Activated CD8-positive, alpha-beta memory T cell treated with anti-CD3 and anti-CD28 coated beads, Interleukin-2, amount 10 ng/mL, durations not matched to agents 7 days and 5 days (primary cell): ENCODE data around the gene MYO15B. TPM values are rescaled to one million over a fixed set of nuclear protein-coding genes. Genes with fewer than 3 reads are reported as not detected.

ENCODE experiments used
- ATAC-seq: fragments of 150-1000 bp; cut with Tn5 transposase; one replicate; pipeline ENCODE4 v1.10.0; 2021; ENCODE audit warnings: moderate library complexity
- CTCF ChIA-PET: fragments of 350-600 bp; sonication (Branson Sonifier 250); formaldehyde crosslinking; loops from one replicate; lab custom pipeline; 2021; ENCODE audit warnings: antibody characterized with exemption; lab: Charles Lee
- DNase-seq: peaks from one replicate; pipeline ENCODE4 v3.0.0-alpha.2; 2020
- H3K27ac Mint-ChIP-seq: one replicate; pipeline ENCODE4 v1.8.0; 2021; ENCODE audit warnings: mild to moderate bottlenecking, mixed read lengths
- H3K27me3 Mint-ChIP-seq: one replicate; pipeline ENCODE4 v1.8.0; 2021; ENCODE audit warnings: mixed read lengths
- H3K36me3 Mint-ChIP-seq: one replicate; pipeline ENCODE4 v1.8.0; 2021; ENCODE audit warnings: mild to moderate bottlenecking, mixed read lengths
- H3K4me1 Mint-ChIP-seq: one replicate; pipeline ENCODE4 v1.8.0; 2021; ENCODE audit warnings: mixed read lengths
- H3K4me3 Mint-ChIP-seq: one replicate; pipeline ENCODE4 v1.8.0; 2021; ENCODE audit warnings: mild to moderate bottlenecking, moderate library complexity, mixed read lengths
- H3K9me3 Mint-ChIP-seq: one replicate; pipeline ENCODE4 v1.8.0; 2022; ENCODE audit warnings: low read depth, mixed read lengths
- total RNA-seq, 2 experiments: library from RNA; stranded (reverse); gene quantifications; one replicate each; pipeline ENCODE4 v1.2.3, GENCODE V29; 2021

The MYO15B gene
- total RNA-seq, 2 experiments from 2014 or later = 12.4 to 25.6 TPM

GRCh38 chr17:75621489-75621888 lies 33.9 kb downstream of the MYO15B start:
- no peak overlapping the region for H3K27ac Mint-ChIP-seq
- no peaks in the 10 kb centered on the region for H3K4me1 Mint-ChIP-seq
- CTCF ChIA-PET = interaction anchor here (1.0 to 3.8 kb wide), 5 partner anchors 10 to 132 kb away, joined by 3 to 29 read pairs (median 4); partner anchors contain the start of gene SMIM5
- DNase-seq (no peak), ATAC-seq (no peak)
- H3K27me3 Mint-ChIP-seq = no peaks in the 10 kb centered on the region
- no peaks in the 10 kb centered on the region for H3K36me3 Mint-ChIP-seq
- no peaks in the 10 kb centered on the region for H3K9me3 Mint-ChIP-seq
- no peak overlapping the region for H3K4me3 Mint-ChIP-seq

GRCh38 chr17:75622076-75622475 lies 34.5 kb downstream of the MYO15B start:
- ATAC-seq (no peak), DNase-seq (no peak)
- Mint-ChIP-seq H3K4me3 (no peak overlapping the region), H3K27ac (no peak overlapping the region), H3K9me3 (no peaks in the 10 kb centered on the region), H3K27me3 (no peaks in the 10 kb centered on the region), H3K36me3 (no peaks in the 10 kb centered on the region), H3K4me1 (no peaks in the 10 kb centered on the region)
- CTCF ChIA-PET = interaction anchor here (1.0 to 3.8 kb wide), 6 partner anchors 9 to 132 kb away, joined by 3 to 30 read pairs (median 12); partner anchors contain the start of gene SMIM5

- Mint-ChIP-seq H3K4me1 (no peaks in the 10 kb centered on the region), H3K4me3 (no peak overlapping the region), H3K9me3 (no peaks in the 10 kb centered on the region), H3K27ac (no peak overlapping the region), H3K36me3 (no peaks in the 10 kb centered on the region), H3K27me3 (no peaks in the 10 kb centered on the region)
- no peak for ATAC-seq
- DNase-seq = no peak
- CTCF ChIA-PET = interaction anchor here (2.8 to 3.8 kb wide), 3 partner anchors 11 to 126 kb away, joined by 26 to 30 read pairs (median 29); partner anchors contain the start of gene SMIM5
Measured at GRCh38 chr17:75622771-75623273, 35.2 kb downstream of the MYO15B start.

- no peak overlapping the region for H3K27ac Mint-ChIP-seq
- no peak overlapping the region for H3K4me3 Mint-ChIP-seq
- no peaks in the 10 kb centered on the region for H3K27me3 Mint-ChIP-seq
- no peaks in the 10 kb centered on the region for H3K36me3 Mint-ChIP-seq
- no peaks in the 10 kb centered on the region for H3K9me3 Mint-ChIP-seq
- ATAC-seq (no peak), DNase-seq (no peak)
- CTCF ChIA-PET = interaction anchor here (2.8 to 3.4 kb wide), 3 partner anchors 10 to 130 kb away, joined by 13 to 30 read pairs (median 26); partner anchors contain the start of gene SMIM5
- H3K4me1 Mint-ChIP-seq = no peaks in the 10 kb centered on the region
Measured at GRCh38 chr17:75623386-75623785, 35.8 kb downstream of the MYO15B start.

- Mint-ChIP-seq H3K4me3 (no peak overlapping the region), H3K27ac (no peak overlapping the region), H3K36me3 (no peaks in the 10 kb centered on the region), H3K4me1 (no peaks in the 10 kb centered on the region), H3K27me3 (no peaks in the 10 kb centered on the region), H3K9me3 (no peaks in the 10 kb centered on the region)
- no peak for DNase-seq
- ATAC-seq = no peak
- CTCF ChIA-PET = interaction anchor here (0.9 to 3.4 kb wide), 5 partner anchors 10 to 129 kb away, joined by 3 to 30 read pairs (median 13); partner anchors contain the start of gene SMIM5
Measured at GRCh38 chr17:75624021-75624420, 36.4 kb downstream of the MYO15B start.

- no peaks in the 10 kb centered on the region for H3K36me3 Mint-ChIP-seq
- H3K27me3 Mint-ChIP-seq = no peaks in the 10 kb centered on the region
- no peak overlapping the region for H3K27ac Mint-ChIP-seq
- H3K9me3 Mint-ChIP-seq = no peaks in the 10 kb centered on the region
- ATAC-seq (no peak), DNase-seq (no peak)
- no peak overlapping the region for H3K4me3 Mint-ChIP-seq
- H3K4me1 Mint-ChIP-seq = no peaks in the 10 kb centered on the region
- CTCF ChIA-PET = interaction anchor here (0.9 to 3.4 kb wide), 5 partner anchors 9 to 129 kb away, joined by 3 to 30 read pairs (median 13); partner anchors contain the start of gene SMIM5
Measured at GRCh38 chr17:75624714-75625345, 37.2 kb downstream of the MYO15B start.

- DNase-seq (peak; percentile 50), ATAC-seq (peak; percentile 69)
- no peaks in the 10 kb centered on the region for H3K9me3 Mint-ChIP-seq
- H3K27ac Mint-ChIP-seq = no peak overlapping the region
- CTCF ChIA-PET = interaction anchor here (0.8 to 3.4 kb wide), 7 partner anchors 8 to 128 kb away, joined by 3 to 26 read pairs (median 6); partner anchors contain the start of gene SMIM5
- no peaks in the 10 kb centered on the region for H3K27me3 Mint-ChIP-seq
- H3K4me1 Mint-ChIP-seq = no peaks in the 10 kb centered on the region
- no peaks in the 10 kb centered on the region for H3K36me3 Mint-ChIP-seq
- no peak overlapping the region for H3K4me3 Mint-ChIP-seq
Measured at GRCh38 chr17:75625813-75626486, 38.4 kb downstream of the MYO15B start.

- ATAC-seq (no peak), DNase-seq (no peak)
- no peaks in the 10 kb centered on the region for H3K36me3 Mint-ChIP-seq
- CTCF ChIA-PET = interaction anchor here (1.0 to 3.4 kb wide), 4 partner anchors 25 to 127 kb away, joined by 3 to 13 read pairs (median 4); no protein-coding TSS in a partner anchor
- no peaks in the 10 kb centered on the region for H3K4me1 Mint-ChIP-seq
- no peak overlapping the region for H3K4me3 Mint-ChIP-seq
- H3K9me3 Mint-ChIP-seq = no peaks in the 10 kb centered on the region
- H3K27me3 Mint-ChIP-seq = no peaks in the 10 kb centered on the region
- no peak overlapping the region for H3K27ac Mint-ChIP-seq
Measured at GRCh38 chr17:75626496-75627038, 39.0 kb downstream of the MYO15B start.

- Mint-ChIP-seq H3K27me3 (no peaks in the 10 kb centered on the region), H3K27ac (no peak overlapping the region), H3K9me3 (no peaks in the 10 kb centered on the region), H3K36me3 (no peaks in the 10 kb centered on the region), H3K4me3 (no peak overlapping the region), H3K4me1 (no peaks in the 10 kb centered on the region)
- CTCF ChIA-PET = interaction anchor here (1.0 to 1.8 kb wide), 4 partner anchors 10 to 123 kb away, joined by 3 to 6 read pairs (median 4); no protein-coding TSS in a partner anchor
- ATAC-seq (no peak), DNase-seq (no peak)
Measured at GRCh38 chr17:75627094-75627493, 39.5 kb downstream of the MYO15B start.

- no peak for ATAC-seq
- DNase-seq = no peak
- no peaks in the 10 kb centered on the region for H3K9me3 Mint-ChIP-seq
- no peaks in the 10 kb centered on the region for H3K27me3 Mint-ChIP-seq
- no peak overlapping the region for H3K4me3 Mint-ChIP-seq
- no peaks in the 10 kb centered on the region for H3K4me1 Mint-ChIP-seq
- H3K36me3 Mint-ChIP-seq = no peaks in the 10 kb centered on the region
- CTCF ChIA-PET = interaction anchor here (0.8 to 7.9 kb wide), 4 partner anchors 12 to 119 kb away, joined by 3 to 218 read pairs (median 8); no protein-coding TSS in a partner anchor
- no peak overlapping the region for H3K27ac Mint-ChIP-seq
Measured at GRCh38 chr17:75628425-75628824, 40.8 kb downstream of the MYO15B start.

- CTCF ChIA-PET = interaction anchor here (0.6 to 7.9 kb wide), 6 partner anchors 20 to 118 kb away, joined by 3 to 218 read pairs (median 6); no protein-coding TSS in a partner anchor
- H3K9me3 Mint-ChIP-seq = no peaks in the 10 kb centered on the region
- no peak overlapping the region for H3K27ac Mint-ChIP-seq
- no peaks in the 10 kb centered on the region for H3K36me3 Mint-ChIP-seq
- ATAC-seq = no peak
- no peak overlapping the region for H3K4me3 Mint-ChIP-seq
- no peaks in the 10 kb centered on the region for H3K4me1 Mint-ChIP-seq
- no peaks in the 10 kb centered on the region for H3K27me3 Mint-ChIP-seq
- no peak for DNase-seq
Measured at GRCh38 chr17:75629157-75629556, 41.6 kb downstream of the MYO15B start.

- DNase-seq = no peak
- Mint-ChIP-seq H3K27ac (no peak overlapping the region), H3K9me3 (no peaks in the 10 kb centered on the region), H3K4me1 (no peaks in the 10 kb centered on the region), H3K4me3 (no peak overlapping the region), H3K27me3 (no peaks in the 10 kb centered on the region), H3K36me3 (no peaks in the 10 kb centered on the region)
- CTCF ChIA-PET = interaction anchor here (0.7 to 7.9 kb wide), 8 partner anchors 9 to 123 kb away, joined by 3 to 218 read pairs (median 6); no protein-coding TSS in a partner anchor
- ATAC-seq = no peak
Measured at GRCh38 chr17:75630071-75630917, 42.7 kb downstream of the MYO15B start.
